NCI-H187 (cell line): ENCODE data around the gene DIP2A.

Experiments used
- DNase-seq, 2 experiments: peaks; one replicate each; lab custom pipeline; 2025; lab: John Stamatoyannopoulos, UW

The DIP2A gene

DNA sequence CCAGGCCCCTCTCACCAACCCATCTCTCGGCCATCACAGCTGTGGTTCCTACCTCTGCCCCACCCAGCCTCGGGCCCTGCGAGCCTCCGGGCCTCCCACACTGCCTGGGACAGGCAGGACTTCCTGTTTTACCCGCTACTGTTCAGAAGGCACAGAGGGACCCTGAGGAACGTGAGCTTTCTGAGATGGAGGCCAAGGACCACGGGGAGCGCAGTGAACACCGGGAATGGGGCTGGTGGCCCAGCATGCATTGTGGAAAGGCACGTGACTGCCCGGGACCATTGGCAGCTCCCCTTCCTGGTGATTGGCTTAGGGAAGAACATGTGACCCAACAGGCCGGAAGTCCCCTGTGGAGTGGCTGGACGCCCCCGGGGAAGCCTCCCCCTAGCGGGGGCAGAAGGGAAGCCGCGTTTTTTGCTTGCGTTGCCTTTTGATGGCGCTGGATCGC is 139.2 kb downstream of the DIP2A start:
- no peak for DNase-seq

DNA sequence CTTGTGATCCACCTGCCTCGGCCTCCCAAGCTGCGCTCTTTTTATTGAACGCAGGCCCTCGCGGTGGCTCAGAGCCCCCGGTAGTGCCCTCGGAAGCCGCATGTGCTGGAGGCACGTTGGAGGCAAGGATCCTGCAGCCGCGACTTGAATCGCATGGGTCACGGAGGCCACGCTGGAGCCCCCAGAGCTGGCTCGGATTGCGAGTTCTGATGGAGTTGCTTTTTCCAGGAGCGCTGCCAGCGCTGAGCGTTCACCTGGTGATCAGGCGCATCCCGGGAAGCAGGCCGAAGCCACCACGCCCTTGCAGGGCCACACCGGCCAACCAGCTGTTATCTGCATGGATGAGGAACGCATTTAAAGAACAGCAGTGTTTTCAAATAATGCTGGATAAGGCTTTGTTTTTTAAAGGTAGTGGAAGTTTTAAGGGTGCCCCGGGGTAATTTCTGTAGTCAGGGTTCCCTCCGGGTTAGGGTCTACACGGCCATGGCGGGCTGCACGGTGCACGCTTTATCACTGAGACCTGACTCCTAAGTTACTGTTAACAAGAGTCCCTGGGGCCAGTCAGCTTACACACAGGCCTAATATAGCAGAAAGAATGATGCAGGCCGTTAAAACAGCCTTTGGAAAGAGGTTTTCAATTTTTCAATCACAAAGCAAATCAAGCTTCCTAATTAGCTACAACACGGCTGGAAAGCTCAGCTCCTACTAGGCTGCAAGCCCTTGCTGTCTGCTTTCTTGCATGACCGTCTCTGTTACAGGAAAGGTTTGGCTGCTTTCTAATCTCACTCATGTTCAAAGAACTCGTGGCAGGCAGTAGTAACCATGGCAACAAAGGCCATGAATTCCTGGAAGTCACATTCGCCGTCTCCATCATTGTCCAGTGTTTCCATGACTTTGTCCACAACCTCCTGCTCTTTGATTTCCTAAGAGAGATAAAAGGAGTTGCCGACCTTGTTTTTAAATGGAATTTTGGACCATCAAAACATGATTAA is 140.2 kb downstream of the DIP2A start:
- no peak for DNase-seq

DNA sequence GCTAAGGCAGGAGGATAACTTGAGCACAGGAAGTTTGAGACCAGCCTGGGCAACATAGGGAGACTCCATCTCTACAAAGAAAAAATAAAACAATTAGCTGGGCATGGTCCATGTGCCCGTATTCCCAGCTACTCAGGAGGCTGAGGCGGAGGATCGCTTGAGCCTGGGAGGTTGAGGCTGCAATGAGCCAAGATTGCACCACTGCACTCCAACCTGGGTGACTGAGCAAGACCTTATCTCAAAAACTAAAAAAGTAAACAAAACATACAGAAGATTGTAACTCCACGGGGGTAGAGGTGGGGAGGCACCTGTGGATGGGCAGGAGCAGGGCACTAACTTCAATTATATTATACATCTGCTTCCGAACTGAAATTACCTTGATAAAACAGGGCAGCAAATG is 141.6 kb downstream of the DIP2A start:
- DNase-seq = no peak

DNA sequence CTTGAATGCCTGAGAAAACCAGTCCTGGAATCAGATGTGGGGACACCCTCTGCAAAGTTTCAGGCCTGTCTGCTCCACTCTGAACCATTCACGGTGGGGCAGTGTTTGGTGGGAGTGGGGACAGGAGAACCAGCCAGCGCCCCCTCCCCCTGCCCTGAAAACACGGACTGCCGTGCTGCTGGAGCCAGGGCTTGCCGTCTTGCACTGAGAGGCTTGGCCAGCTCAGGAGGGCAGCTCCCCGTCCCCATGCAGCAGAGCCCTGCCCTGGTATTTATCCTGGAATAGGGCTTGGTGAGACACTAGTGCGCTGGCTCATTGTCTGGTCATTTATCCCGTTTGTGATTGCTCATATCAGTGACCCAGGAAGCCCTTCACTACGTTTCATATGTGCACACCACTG is 142.3 kb downstream of the DIP2A start:
- DNase-seq = no peak

DNA sequence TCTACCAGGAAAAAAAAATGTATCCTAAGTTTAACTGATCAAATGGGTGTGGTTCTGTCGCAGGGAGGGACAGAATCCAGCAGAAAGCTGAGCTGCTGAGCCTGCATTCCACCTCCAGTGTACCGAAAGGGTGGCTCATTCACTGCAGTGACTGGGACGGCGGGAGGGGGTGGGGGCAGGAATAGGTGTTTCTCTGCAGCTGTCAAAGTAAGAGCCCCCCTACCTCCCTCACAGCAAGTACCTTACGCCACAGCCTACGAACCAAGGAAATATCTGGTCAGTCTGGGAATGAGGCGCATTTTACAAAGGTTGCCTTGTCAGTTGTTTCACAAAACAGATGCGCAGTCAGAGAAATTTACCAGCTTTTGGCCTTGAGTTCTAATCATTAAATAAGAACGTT is 144.5 kb downstream of the DIP2A start:
- DNase-seq = no peak

DNA sequence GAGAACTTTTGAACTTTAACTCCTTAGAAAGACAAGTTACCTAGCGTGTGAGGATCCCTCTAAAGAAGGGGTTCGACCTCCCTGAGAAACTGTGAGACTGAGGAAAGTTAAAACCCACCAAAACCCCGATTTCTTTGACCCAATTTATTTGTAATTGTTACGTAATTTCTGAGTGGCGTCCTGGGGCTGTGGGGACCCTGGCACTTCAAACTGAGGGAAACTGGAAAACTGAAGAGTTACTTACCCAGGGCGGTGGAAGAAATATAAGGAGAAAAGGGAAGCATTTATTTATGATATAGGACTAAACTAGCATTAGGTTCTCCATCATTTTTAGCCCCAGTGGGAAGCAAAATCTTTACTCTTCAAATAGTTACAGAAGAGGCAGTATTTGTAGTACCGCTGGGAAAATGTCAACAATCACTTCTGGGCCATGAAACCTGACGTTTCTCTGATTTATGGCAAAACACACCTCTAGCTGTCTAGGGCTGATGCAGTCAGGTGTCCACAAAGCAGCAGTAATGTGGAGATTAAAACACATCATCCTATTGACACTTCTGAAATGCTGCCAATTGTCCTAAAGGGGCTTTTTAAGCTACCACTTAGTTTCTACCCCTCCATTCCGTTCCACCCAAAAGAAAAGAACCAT is 145.8 kb downstream of the DIP2A start:
- DNase-seq = no peak

DNA sequence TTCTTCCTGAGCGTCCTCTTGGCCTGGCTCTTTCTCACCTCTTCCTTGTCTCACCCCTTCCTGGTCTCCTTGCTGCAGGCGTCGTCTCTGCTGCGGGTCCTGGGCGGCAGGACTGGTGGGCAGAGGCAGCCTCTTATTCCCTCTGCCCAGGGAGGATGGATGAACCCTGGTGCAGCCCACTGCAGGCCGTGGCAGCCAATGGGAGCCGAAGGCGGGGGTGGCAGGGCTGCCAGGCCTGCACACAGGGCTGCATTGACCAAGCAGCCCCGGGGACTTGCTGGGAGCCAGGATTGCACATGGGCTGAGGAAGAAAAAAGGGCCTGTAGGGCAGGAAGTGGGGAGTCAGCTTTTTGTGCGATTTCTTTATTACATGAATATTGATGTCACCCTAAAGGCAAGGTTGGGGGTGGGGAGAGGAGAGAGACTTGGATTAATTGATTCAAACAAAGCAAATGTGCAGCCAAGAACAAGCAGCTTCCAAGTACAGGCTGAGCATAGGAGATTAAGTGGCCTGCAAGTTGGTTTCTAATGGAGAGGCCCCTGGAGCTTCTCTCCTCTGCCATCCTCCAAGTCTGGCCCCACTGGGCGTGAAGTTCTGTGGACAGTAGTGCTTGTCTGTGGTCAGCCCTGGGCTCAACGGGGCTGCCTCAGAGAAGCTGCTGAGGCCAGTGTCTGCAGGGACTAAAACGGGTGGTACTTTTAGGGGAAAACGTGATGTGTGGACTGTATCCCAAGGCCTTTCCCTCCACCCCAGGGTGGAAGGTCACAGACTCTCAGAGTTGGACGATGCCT is 146.5 kb downstream of the DIP2A start, which contains the start of gene S100B:
Gene S100B (minus strand): TSS at position 108 of the 792 bp plus-strand sequence. CDS start 2,667 bp downstream, outside the sequence.
- no peak for DNase-seq

DNA sequence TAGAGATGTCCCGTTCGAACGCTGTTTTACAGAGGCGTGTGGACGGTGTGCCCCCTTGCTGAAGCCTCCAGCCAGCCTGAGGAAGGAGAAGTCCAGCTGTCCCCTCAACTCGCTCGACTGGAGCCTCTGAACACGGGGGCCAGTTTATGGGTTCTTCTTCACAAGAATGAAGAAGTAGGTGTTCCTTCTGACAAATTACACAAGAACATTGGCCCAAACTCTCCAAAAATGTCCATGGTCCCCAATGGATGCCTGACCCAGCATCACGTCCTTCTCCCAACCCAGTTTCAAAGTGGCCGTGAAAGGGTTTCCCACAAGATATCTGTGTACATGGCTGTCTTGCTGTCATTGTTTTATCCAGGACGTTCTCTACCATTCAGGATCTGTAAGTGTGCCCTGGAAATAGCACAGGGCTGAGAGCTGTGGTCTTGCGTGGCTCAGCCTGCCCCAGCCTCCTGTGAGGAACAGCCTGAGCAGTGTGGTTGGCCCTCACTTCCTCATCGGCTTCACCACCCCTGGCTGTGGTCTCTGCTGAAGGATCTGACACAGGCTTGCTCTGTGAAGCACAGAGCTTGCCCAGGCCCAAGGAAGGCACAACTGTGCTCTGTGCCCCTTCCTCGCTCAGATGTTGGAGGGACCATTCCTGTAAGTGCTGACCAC is 147.2 kb downstream of the DIP2A start:
- DNase-seq = no peak

DNA sequence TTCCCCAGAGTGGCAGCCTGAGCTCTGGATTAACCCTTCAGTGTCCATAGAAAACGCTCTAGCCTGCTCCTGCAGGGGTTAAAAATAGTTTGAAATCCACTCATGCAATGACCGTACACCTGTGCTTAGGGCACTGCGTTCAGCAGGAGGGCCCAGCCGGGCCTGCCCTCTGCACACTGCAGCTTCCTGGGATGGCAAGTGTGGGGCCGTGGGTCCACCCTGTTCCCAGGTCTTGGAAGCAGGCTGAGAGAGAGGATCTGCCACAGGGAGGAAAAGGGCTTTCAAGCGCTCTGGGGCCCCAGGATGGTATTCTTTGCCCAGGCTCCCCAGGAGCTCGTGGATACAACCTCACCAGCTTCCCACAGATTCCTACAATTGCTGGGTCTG is 147.7 kb downstream of the DIP2A start:
- no peak for DNase-seq

DNA sequence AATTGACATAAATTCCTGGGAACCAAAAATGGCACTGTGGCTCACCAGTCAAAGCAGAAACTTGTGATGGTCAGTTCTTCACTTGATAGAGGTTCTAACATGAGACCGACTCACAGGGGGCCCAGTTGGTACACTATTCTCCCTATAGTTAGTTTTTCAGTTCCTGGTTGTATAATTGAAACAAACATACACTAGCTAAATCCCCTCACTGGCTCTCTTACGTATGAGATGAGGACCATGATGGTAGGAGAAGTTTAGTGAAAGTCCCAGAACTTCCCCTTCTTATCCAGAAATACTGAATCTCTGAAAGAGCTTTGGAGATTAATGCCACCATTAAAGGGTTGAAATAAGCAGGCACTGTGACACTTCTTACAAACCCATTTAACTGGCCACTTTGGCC is 148.9 kb downstream of the DIP2A start:
- DNase-seq = no peak

DNA sequence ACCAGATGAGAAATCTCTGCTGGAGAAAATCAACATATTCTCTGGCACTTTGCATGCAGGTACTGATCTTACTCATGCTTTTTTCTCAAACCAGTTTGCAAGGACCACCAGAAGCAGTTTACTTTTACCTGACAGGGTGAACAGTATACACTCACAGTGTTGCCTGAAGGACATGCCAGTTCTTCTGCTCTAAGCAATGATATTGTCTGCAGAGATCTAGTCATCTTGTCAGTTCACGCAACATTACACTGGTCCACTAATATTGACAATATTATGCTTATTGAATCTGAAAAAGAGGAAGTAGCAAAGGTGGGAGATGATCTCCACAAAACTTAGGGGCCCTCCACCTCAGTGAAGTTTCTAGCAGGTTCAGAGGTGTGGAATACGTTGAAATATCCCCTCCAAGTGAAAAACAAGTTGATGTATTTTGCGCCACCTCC is 150.0 kb downstream of the DIP2A start:
- DNase-seq = no peak

DNA sequence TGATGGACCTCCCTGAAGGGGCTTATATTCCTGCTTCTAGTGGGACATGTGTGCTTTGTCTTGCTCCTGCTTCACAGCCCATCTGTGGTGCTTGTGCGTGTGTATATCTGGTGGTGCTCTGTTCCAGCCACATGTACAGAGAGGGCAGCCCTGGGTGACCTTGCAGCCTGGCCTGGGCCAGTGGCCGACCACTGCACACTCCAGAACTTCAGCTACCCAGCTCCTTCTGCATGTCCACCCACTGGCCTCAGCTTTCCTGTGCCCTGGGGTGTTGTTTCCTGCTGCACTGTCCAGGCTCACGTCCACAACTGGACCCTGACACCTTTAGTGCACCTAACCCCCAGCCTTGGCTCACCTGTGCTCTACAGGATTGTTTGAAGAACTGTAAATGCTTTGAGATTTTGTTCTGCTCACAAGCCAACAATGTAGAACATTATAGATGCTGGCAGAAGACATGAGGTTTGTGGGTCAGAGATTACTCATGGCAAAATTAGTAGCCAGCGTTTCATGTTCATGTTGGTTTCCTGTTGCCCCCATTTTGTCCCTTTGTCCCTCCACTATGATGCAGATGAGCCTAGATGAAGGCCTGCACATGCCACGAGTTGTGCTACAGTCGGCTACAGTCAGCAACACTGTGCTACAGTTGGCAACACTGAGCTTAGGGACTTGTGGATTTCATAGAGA is 151.5 kb downstream of the DIP2A start:
- no peak for DNase-seq

DNA sequence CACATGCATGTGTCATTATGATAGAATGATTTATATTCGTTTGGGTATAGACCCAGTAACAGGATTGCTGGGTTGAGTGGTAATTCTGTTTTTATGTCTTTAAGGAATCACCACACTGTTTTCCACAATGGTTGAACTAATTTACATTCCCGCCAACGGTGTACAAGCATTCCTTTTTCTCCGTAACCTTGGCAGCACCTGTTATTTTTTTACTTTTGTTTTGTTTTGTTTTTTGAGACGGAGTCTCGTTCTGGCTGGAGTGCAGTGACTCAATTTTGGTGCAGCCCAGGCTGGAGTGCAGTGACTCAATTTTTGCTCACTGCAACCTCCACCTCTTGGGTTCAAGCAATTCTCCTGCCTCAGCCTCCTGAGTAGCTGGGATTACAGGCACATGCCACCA is 154.7 kb downstream of the DIP2A start:
- DNase-seq = no peak

DNA sequence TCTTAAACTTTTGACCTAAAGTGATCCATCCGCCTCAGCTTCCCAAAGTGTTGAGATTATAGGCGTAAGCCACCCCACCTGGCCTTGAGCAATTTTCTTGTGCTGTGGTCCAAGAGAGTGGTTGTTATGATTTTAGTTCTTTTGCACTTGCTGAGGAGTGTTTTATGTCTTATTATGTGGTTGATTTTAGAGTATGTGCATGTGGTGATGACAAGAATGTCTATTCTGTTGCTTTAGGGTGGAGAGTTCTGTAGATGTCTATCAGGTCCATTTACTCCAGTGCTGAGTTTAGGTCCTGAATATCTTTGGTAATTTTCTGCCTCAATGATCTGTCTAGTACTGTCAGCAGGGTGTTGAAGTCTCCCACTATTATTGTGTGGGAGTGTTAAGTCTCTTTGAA is 157.4 kb downstream of the DIP2A start:
- DNase-seq = no peak

DNA sequence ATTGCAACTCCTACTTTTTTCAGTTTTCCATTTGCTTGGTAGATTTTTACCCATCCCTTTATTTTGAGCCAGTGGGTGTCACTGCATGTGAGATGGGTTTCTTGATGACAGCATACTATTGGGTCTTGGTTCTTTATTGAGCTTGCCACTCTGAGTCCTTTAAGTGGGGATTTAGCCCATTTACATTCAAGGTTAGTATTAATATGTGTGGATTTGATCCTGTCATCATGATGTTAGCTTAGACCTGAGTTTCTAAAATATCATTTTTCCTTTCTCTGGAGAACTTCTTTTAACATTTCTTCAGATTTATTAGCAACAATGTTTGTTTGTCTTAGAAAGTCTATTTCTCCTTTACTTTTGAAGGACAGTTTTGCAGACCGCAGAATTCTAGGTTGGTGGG is 158.0 kb downstream of the DIP2A start:
- no peak for DNase-seq

DNA sequence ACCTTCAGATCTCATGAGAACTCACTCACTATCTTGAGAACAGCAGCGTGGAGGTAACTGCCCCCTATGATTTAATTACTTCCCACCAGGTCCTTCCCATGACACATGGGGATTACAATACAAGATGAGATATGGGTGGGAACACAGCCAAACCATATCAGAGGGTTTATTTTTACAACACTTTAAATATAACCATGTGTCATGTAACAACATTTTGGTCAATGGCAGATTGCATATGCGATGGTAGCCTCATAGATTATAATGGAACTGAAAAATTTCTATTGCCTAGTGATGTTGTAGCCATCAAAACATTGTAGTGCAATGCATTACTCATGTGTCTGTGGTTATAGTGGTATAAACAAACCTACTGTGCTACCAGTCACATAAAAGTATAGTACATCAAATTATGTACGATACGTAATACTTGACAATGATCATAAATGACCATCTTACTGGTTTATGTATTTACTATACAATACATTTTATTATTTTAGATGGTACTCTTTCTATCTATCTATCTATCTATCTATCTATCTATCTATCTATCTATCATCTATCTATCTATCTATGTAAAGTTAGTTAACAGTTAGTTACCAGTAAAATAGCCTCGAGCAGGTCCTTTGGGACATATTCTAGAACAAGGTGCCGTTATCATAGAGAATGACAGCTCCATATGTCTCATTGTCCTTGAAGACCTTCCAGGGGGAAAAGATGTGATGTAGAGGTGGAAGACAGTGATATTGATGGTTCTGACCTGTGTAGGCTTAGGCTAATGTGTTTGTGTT is 158.8 kb downstream of the DIP2A start:
- no peak for DNase-seq

DNA sequence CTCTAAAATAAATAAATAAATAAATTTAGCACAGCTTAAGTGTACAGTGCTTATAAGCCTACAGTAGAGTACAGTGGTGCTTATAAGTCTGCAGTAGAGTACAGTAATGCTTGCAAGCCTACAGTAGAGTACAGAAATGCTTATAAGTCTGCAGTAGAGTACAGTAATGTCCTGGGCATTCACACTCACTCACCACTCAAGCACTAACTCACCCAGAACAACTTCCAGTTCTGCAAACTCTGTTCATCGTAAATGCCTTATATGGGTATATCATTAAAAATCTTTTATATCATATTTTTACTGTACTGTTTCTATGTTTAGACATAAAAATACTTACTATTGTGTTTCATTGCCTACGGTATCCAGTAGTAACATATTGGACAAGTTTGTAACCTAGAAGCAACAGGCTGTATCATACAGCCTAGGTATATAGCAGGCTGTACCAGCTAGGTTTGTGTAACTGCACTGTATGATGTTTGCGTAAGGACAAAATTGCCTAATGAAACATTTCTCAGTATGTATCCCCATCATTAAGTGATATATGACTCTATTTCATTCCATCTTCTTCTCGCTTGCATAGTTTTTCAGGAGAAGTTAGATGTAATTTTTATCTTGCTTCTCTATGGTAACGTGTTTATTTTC is 160.2 kb downstream of the DIP2A start:
- no peak for DNase-seq
